Neural cell (in vitro differentiated cells): ENCODE results near the gene CACNA2D1.

Source experiments
- CTCF ChIP-seq: fragments of 450-650 bp; IDR thresholded peaks from 2 replicates; pipeline ENCODE4 v1.5.1; 2014; ENCODE audit warnings: antibody characterized with exemption, mild to moderate bottlenecking, moderate library complexity; ENCODE audit not compliant: poor library complexity, severe bottlenecking
- EP300 ChIP-seq: fragments of 450-650 bp; conservative IDR thresholded peaks from 2 replicates; pipeline ENCODE4 v1.6.1; 2014; ENCODE audit warnings: antibody characterized with exemption, mild to moderate bottlenecking, moderate library complexity; ENCODE audit not compliant: poor library complexity, severe bottlenecking
- MXI1 ChIP-seq: fragments of 450-650 bp; conservative IDR thresholded peaks from 2 replicates; pipeline ENCODE4 v1.6.1; 2014; ENCODE audit warnings: antibody characterized with exemption, mild to moderate bottlenecking; ENCODE audit not compliant: poor library complexity, severe bottlenecking
- POLR2AphosphoS5 ChIP-seq: IDR thresholded peaks from 2 replicates; pipeline ENCODE4 v1.6.1; 2012
- SMC3 ChIP-seq: fragments of 450-650 bp; conservative IDR thresholded peaks from 2 replicates; pipeline ENCODE4 v1.6.1; 2014; ENCODE audit warnings: antibody characterized with exemption, mild to moderate bottlenecking, moderate library complexity; ENCODE audit not compliant: poor library complexity

GRCh38 chr7:82471351-82472020 is 27.9 kb upstream of the CACNA2D1 start:
- no peak for TF ChIP-seq CTCF
- no peak for TF ChIP-seq MXI1
- peak; percentile 21 for TF ChIP-seq EP300
- no peak for TF ChIP-seq POLR2AphosphoS5
- TF ChIP-seq SMC3 = no peak
